ENCODE data around the gene TOX3. TPM values are rescaled to one million over a fixed set of nuclear protein-coding genes. Genes with fewer than 3 reads are reported as not detected.

TOX3 gene
- total and polyA plus RNA-seq, 10 of the 15 experiments (the other 5 are each of a cell fraction or from before 2014, with no cell fraction given): not detected

DNA sequence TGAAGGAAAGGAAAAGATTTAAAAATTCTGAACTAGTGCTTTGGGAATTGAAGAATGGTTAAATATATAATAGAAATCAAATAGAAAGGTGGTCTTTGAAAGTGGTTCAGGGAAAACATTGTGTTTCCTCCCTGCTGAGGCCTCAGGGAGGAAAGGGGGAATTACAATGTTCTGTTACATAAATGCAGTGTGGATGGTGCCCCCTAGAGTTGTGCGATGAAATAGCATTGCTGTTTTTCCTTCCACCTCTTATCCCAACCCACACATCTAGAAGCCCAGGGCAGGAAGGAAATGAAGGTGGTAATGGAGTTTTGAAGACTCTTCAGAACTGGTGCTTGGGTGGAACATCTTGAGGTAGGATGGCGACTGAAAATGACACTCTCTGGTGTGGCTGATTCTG lies 6.4 kb upstream of the TOX3 start:
- H4K20me1 ChIP-seq (ENCODE audit: control insufficient read depth, insufficient read depth): no peaks in the 10 kb centered on the region
- H3K9ac ChIP-seq (ENCODE audit: control insufficient read depth, insufficient read depth, low read length): no peak overlapping the region
- no peak for FAIRE-seq
- H3K9me3 ChIP-seq (replicated peaks; ENCODE audit: control insufficient read depth, insufficient read depth, low read length): no peaks in the 10 kb centered on the region; the same call in 2 of the 3 replicates
- ATAC-seq: no peak
- TF ChIP-seq TCF3 (IDR thresholded peaks at IDR 0.05; ENCODE audit: borderline replicate concordance, insufficient read depth, low read depth, low read length) (no peak), MTA3 (IDR thresholded peaks at IDR 0.05; ENCODE audit: borderline replicate concordance, low read length) (no peak), ETV6 (conservative IDR thresholded peaks at IDR 0.05 in 1 of 2, IDR thresholded peaks at IDR 0.05 in 1 of 2; ENCODE audit: borderline replicate concordance in 1 of 2, low read depth in 1 of 2) (no peak), BRCA1 (IDR thresholded peaks at IDR 0.05; ENCODE audit: low read depth, low read length) (no peak)
- TF ChIP-seq, protein P1, sequence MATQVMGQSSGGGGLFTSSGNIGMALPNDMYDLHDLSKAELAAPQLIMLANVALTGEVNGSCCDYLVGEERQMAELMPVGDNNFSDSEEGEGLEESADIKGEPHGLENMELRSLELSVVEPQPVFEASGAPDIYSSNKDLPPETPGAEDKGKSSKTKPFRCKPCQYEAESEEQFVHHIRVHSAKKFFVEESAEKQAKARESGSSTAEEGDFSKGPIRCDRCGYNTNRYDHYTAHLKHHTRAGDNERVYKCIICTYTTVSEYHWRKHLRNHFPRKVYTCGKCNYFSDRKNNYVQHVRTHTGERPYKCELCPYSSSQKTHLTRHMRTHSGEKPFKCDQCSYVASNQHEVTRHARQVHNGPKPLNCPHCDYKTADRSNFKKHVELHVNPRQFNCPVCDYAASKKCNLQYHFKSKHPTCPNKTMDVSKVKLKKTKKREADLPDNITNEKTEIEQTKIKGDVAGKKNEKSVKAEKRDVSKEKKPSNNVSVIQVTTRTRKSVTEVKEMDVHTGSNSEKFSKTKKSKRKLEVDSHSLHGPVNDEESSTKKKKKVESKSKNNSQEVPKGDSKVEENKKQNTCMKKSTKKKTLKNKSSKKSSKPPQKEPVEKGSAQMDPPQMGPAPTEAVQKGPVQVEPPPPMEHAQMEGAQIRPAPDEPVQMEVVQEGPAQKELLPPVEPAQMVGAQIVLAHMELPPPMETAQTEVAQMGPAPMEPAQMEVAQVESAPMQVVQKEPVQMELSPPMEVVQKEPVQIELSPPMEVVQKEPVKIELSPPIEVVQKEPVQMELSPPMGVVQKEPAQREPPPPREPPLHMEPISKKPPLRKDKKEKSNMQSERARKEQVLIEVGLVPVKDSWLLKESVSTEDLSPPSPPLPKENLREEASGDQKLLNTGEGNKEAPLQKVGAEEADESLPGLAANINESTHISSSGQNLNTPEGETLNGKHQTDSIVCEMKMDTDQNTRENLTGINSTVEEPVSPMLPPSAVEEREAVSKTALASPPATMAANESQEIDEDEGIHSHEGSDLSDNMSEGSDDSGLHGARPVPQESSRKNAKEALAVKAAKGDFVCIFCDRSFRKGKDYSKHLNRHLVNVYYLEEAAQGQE (IDR thresholded peaks at IDR 0.05; ENCODE audit: low read depth, low read length): no peak
- TF ChIP-seq, protein P2, sequence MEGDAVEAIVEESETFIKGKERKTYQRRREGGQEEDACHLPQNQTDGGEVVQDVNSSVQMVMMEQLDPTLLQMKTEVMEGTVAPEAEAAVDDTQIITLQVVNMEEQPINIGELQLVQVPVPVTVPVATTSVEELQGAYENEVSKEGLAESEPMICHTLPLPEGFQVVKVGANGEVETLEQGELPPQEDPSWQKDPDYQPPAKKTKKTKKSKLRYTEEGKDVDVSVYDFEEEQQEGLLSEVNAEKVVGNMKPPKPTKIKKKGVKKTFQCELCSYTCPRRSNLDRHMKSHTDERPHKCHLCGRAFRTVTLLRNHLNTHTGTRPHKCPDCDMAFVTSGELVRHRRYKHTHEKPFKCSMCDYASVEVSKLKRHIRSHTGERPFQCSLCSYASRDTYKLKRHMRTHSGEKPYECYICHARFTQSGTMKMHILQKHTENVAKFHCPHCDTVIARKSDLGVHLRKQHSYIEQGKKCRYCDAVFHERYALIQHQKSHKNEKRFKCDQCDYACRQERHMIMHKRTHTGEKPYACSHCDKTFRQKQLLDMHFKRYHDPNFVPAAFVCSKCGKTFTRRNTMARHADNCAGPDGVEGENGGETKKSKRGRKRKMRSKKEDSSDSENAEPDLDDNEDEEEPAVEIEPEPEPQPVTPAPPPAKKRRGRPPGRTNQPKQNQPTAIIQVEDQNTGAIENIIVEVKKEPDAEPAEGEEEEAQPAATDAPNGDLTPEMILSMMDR (IDR thresholded peaks at IDR 0.05 in 2 of 3, conservative IDR thresholded peaks at IDR 0.05 in 1 of 3; ENCODE audit: control insufficient read depth in 2 of 3, extremely low read depth in 1 of 3, insufficient read depth in 1 of 3, low read depth in 3 of 3, low read length in 3 of 3): peak in 1 of 3 experiments; percentile 6; a peak in 1 of 6 replicates
- H3K27me3 ChIP-seq (replicated peaks in 1 of 2; ENCODE audit: control insufficient read depth in 2 of 2, insufficient read depth in 2 of 2, low read length in 1 of 2): no peaks in the 10 kb centered on the region
- H3K27ac ChIP-seq (ENCODE audit: control insufficient read depth, insufficient read depth): no peak overlapping the region
- intact Hi-C loops (cut with micrococcal nuclease; ENCODE audit: unreplicated experiment) (no loop called here), in situ Hi-C loops (cut with MboI) (no loop called here)
- 35% methylated on average over 2 of the region's 2 CpGs for WGBS (ENCODE audit: insufficient coverage, insufficient replicate concordance, low lambda C conversion rate, missing lambda C conversion rate)
- ChIA-PET POLR2A (no interaction called here), RAD21 (ENCODE audit: unreplicated experiment) (interaction anchor here (0.8 to 1.7 kb wide), 2 partner anchors 357 to 362 kb away, joined by 3 to 4 read pairs; no protein-coding TSS in a partner anchor), SMC1A (ENCODE audit: uncharacterized antibody, unreplicated experiment) (interaction anchor here (1.3 kb wide), 1 partner anchor 32 kb away, joined by 3 read pairs; no protein-coding TSS in a partner anchor), CTCF (interaction anchor here (1.1 kb wide), 1 partner anchor 15 kb away, joined by 3 read pairs; no protein-coding TSS in a partner anchor)
- H3K4me3 ChIP-seq: no peak overlapping the region
- no peak overlapping the region for H3K4me2 ChIP-seq (ENCODE audit: control insufficient read depth, insufficient read depth)
- no peaks in the 10 kb centered on the region for H3K79me2 ChIP-seq (ENCODE audit: control insufficient read depth, insufficient read depth, low read length)
- no peaks in the 10 kb centered on the region for H3K4me1 ChIP-seq (ENCODE audit: control insufficient read depth, insufficient read depth, low read length)
- DNase-seq (ENCODE audit: low read depth, low spot score): no peak
- BruUV-seq (replicated peaks): no TSS peak
- H3K36me3 ChIP-seq (ENCODE audit: control insufficient read depth in 2 of 2, insufficient read depth in 2 of 2, low read length in 1 of 2): no peaks in the 10 kb centered on the region
- no peak overlapping the region for H2AFZ ChIP-seq (ENCODE audit: control insufficient read depth, low read depth, low read length)
